ENCODE results near the gene CENPM.

Gene CENPM, protein sequence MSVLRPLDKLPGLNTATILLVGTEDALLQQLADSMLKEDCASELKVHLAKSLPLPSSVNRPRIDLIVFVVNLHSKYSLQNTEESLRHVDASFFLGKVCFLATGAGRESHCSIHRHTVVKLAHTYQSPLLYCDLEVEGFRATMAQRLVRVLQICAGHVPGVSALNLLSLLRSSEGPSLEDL

DNA sequence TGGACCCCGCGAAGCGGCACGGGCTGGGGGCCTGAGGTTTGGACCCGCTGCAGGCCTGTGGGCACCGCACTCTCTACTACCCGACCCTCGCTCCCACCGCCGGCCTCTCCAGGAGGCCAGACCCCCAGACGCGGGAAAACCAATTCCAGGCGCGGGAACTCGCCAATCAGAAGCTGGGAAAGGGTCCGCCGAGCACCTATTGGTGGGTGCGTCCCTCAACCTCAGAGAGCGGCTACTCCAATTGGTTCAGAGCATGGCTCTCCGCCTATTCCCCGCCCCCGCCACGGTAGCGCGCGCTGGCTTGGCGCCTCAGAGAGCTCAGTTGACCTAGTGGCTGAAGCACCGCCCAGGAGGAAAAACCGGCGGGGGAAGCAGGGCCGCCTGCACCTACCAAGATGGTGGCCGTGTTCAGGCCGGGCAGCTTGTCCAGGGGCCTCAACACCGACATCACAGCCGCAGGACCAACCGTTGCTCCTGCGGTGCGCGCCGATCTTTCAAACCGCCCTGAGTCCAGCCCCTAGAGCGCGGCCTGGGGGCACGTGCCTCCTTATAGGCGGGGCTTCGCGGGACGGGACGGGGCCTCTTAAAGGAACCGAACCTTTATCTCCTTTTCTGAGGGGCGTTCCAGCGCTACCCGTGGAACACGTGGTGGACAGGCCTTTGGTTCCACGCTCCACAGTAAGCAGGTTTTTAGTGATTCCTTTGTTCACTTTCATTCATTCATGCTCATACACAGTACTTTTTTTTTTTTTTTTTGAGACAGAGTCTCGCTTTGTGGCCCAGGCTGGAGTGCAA lies at the start of gene CENPM:
Gene CENPM (minus strand): TSS at position 524 of the 795 bp plus-strand sequence. CDS start 76 bp downstream, at position 448.
- DNase-seq (ENCODE audit: low read depth), result peak; percentile 76

DNA sequence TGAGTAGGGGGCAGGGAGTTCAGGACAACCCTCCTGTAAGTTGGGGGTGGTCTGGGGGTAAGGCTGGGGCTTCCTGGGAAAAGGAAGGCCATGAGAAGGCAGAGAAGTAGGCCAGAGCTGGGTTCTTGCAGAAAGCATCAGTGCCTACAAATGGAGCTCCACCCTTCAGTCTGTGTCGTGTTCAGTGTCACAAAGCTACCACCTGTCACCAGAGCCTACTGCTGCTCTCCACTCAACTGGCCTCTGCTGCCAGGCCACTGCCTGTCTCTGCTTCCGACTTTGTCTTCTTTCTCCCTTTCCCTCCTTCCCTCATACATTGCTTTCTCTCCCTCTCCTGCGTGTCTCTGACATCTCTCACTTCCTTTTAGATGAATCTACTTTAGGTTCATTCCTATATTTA lies 48.3 kb upstream of the CENPM start:
- no peak for DNase-seq (ENCODE audit: low read depth)

DNA sequence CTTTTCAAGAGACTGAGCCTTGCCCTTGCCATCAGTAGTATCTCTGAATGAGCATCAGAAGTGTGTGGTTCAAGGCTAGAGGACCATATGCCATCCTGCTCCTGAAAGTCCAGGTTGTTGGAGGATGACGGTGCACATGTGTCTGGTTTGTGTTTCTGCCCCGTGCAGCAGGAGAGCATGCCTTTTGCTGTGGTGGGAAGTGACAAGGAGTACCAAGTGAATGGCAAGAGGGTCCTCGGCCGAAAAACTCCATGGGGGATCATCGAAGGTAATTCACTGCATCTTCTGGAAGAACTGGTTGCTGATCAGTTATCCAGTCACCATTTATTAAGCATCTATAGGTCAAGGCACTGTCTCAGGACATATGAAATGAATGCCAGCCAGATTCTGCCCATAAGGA lies 45.5 kb upstream of the CENPM start:
- DNase-seq (ENCODE audit: low read depth), result no peak

DNA sequence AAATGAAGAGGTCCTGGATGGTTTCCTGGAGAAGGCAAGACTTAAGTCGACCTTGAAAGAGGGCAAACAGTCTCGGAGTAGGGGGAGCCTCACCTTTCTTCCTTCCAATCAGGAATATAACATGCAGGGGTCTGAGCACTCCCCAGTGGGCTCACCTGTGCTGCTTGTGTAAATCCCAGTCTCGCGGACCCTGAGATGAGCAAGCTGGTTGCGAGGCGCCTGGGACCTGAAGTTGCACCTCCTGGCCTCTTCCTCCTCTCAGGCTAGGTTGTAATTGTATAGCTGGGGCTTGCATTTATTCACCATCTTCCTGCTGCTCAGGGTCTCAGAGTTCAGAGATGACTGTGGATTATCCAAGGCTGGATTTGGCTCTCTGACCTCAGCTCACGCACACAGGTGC lies 44.2 kb upstream of the CENPM start:
- no peak for DNase-seq (ENCODE audit: low read depth)

DNA sequence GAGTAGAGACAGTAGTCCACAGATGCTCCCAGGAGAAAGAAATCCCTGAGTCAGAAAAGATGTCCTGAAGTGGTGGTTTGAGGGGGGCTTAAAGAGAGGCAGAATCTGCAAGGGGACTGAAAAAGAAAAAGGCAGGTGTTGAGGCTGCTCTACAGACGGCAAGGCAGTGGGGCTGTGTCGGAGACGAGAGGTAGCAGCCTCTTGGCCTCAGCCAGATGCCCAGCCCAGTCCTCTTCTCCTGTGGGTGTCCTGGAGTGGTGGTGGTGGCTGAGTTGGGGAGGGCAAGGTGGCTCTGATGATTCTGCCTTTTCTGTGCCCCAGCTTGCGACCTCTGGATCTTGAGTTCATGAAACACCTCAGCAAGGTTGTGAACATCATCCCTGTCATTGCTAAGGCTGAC lies 42.3 kb upstream of the CENPM start:
- DNase-seq (ENCODE audit: low read depth), result no peak

DNA sequence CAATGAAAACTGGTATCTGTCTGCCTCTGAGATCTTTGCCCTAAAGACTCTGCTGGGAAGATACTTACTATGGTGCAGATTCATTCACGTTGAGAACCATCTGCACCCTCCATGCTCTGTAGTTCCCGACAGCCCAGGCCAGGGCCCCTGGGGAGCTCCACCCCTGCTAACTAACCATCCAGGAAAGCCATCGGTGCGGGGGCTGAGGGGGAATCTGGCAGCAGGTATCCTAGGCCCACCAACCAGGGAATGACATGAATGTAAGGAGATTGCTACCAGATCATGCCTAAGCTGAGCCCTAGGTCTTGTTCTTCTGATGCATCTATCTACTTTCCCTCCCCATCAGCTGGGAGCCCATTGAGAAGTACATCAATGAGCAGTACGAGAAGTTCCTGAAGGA lies 40.3 kb upstream of the CENPM start:
- no peak for DNase-seq (ENCODE audit: low read depth)

DNA sequence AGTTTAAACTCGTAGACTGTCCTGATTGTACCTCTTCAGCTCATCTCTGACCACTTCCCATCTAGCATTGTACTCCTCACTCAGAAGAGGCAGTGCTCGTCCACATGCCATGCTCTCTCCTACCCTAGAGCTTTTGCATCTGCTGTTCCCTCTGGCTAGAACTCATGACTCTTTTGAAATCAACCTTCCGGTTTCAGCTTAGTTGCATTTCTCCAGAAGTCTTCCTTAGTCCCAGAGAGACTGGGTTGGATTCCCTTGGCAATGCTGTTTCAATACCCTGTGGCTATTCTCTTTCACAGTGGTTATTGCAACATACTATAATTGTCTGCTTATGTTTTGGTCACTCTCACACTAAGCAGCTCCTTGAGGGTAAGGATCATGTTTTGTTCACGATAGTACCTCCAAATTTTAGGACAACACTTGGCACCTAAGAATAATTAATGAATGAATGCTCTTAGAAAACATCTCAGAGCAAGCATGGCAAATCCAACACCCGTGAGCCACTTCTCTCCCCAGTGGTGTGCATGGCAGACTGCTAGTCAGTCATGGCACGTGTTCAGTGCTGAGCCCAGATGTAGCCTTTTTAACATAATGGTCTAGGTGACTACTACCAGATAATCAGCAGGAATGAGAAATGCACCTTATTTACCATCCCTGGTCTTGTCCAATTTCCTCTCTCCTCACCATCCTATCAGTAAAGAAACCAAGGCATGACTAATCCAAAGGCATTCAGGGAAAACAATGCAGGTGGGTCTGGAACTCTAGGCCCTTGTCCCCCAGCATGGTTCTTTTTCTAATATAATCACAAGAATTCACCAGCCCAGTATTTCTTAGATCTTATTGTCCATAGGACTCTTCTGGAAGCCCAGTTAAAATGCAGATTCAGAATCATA lies 36.8 kb upstream of the CENPM start:
- DNase-seq (ENCODE audit: low read depth), result no peak

DNA sequence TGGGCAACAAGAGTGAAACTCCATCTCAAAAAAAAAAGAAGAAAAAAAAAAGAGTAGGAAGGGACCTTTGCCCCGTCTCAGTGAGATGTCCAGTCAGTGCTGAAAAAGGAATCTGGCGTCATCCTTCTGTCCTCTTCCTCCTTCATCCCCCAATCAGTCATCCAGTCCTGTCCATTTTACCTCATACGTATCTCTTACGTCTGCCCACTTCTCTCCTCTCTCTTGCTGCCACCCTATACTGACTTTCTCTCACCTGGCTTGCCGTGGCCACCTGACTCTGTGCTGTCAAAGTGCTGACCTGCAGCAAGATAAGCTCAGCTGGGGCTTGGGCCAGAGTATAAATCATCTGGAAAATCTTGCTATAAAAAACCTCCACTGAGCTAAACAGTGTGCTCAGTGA lies 35.9 kb upstream of the CENPM start:
- no peak for DNase-seq (ENCODE audit: low read depth)

DNA sequence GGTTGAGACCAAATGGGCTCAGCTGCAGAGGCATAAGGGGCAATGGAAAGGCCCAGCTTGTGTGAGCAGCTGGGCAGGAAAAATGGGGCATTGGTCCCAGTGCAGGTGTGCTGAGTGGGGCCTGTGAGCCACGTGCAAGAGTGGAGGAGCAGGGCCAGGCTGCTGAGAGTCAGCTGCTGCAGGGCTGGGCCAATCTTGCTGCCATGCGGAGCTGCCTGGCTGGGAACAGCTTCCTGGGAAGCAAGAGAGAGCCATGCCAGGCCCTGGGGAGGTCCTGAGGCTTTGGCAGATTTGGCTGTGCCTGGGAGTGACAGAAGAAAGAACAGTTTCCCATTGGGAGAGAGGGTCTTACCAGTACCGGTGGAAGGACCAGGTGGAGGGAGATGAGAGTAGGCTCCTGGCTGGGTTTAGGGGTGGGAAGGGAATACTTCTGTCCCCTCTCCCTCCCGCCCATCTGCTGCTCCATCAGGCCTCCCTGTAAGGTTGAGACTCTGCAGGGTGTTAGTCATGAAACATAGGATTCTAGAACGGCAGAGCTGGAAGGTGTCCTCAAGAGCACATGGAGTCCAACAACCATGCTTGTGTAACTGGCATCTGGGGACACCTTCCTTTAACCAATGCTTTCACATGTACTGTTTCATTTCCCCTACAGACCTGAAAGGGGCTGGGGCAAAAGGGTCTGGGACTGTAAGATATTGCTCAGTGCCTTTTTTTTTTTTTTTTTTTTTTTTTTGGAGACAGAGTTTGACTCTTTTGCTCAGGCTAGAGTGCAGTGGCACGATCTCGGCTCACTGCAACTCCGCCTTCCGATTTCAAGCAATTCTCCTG lies 32.7 kb upstream of the CENPM start:
- no peak for DNase-seq (ENCODE audit: low read depth)

DNA sequence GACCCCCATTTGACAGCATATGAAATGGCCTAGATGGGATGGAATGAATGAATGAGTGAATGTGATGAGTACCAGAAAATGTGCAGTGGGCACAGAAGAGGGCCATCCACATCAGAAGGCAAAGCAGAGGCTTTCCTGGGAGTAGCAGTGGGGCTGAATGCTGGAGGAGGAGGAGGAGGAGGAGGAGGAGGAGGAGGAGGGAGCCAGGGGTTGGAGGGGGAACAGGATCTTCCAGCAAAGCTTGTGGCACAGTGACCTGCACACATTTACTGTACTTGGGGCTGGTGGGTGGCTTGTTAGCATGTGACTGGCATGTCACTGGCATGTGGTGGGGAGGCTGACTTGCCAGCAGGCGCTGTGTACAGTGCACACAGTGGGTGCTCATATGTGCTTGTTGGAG lies 31.8 kb upstream of the CENPM start:
- no peak for DNase-seq (ENCODE audit: low read depth)

DNA sequence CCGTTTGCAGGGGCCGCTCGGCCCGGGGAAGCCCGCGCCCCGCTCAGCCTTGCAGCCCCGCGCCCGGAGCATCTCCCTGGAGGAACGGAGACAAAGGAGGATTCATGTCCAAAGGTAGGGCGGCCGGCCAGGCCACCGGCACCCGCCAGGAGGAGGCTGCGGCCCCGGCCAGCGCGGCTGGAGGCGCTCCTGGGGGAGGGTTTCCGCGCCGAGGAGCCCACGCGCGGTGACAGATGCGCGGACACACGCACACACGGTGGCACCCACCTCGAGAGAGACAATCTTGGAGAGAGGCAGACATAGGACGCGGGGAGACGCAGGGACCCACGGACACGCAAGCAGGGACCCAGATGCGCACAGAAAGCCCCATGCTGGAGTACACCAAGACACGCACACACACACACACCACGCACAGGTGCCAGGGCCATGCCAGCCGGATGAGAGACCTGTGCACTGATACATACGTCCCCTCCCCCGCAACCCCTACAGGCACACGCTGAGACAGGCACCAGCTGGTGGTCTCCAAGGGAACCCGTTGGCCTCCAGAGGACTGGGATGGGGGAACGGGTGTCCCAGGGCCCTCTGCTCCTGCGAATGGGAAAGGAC lies 30.1 kb upstream of the CENPM start:
- DNase-seq (ENCODE audit: low read depth), result no peak

DNA sequence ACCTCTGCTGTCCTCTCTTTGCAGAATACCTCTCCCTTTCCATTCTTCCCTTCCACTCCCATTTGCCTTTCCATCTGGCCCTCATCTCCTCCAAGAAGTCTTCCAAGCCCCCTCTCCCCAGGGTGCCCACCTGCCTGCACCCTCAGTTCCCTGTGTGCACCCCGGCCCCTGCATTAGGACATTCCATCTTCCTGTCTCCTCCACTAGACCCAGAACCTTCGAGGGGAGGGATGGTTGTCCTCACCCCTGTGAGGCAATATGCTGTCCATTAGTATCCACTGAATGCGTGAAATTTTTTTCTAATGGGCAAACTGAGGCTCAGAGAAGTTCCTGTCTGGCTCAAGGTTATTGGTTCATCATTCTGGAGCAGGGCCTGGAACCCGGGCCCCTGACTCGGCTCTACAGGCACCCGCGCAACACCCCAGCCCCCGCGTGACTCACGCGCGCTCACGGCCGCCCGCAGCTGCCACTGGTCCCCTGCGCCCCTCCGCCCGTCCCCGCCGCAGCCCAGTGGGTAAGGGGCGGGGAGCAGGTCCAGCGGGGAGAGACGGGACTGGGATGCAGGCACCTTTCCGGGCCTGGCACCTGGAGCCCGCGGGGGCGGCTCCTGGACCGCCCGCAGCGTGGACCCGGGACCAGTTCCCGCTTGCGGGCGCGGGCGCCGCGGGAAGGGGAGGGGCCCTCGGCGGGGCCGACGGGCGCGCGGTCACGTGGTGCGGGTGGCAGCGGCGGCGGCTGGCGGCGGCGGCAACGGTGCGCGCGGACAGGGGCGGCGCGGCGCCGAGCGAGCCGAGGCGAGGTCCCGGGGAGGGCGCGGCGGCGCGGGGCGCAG lies 29.3 kb upstream of the CENPM start:
- peak; percentile 25 for DNase-seq (ENCODE audit: low read depth)

DNA sequence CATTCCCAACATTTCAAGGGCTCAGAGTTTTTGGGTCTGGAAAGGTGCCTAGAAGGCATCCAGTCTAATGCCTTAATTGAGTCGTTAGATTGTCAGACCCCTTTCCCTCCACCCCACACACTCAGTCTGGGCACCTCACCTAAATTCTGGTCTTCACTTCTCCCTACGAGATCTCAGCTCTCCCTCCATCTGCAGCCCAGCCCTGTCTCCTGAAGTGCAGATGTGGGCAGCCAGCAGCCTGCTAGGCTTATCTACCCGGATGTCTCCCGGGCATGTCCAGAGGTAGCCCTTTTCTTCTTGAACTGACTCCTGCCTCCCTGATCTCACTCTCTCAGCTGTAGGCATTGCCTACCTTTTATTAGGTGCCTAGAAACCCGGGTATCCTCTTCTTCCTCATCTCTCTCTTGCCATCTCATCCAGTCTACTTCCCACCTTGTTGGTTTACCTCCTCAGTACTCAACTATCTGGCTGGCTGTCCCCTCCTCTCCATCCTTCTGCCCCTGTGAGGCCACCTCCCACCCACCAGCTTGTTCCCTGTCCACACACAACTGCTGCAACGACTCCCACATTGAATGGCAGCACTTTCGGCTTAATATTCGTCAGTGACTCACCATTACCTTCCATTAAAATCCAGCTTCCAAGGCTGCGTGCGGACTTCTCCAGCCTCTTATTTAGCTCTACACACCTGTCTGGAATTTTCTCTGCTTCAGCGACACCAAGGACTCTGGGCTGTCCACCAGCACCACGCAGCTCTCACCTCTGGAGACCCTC lies 28.5 kb upstream of the CENPM start:
- DNase-seq (ENCODE audit: low read depth), result no peak

DNA sequence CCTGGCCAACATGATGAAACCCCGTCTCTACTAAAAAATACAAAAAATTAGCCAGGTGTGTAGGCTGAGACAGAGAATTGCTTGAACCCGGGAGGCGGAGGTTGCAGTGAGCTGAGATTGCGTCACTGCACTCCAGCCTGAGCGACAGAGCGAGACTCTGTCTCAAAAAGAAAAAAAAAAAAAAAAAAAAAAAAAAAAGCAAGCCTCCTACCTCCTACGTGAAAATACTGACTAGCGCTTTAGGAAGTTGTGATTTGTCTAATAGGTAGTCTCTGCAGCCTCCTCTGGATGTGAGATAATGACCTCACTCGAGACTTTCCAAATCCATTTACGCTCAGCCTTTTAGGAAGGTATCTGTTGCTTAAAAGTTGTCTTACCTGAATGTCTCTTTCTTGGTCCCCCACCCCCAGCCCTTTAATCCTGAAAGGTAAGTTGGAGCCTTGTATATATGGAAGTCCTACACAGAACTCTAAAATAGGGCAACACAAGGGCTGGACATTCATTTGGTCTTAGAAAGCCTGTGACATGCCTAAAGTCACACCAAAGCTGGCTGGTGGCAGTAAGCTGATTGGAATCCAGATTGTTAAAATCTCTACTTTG lies 27.8 kb upstream of the CENPM start:
- no peak for DNase-seq (ENCODE audit: low read depth)

DNA sequence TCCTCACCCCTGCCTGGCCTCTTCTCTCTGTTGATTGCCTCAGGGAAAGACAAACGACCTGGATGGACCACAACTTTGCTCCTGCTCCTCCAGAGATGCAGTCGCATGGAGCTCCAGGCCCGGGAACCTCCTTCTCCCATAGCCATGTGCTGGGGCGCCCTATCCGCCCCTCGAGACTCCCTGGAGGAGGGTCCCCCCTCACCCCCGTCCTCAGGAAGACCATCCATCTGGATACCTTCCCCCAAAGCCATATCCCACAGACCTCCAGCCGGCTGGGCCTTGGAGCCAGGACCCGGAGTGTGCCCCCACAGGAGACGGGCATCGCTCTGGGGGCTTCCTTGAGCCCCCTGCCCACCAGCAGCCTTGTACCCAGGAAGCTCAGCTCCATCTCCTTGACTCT lies 24.5 kb upstream of the CENPM start:
- no peak for DNase-seq (ENCODE audit: low read depth)

DNA sequence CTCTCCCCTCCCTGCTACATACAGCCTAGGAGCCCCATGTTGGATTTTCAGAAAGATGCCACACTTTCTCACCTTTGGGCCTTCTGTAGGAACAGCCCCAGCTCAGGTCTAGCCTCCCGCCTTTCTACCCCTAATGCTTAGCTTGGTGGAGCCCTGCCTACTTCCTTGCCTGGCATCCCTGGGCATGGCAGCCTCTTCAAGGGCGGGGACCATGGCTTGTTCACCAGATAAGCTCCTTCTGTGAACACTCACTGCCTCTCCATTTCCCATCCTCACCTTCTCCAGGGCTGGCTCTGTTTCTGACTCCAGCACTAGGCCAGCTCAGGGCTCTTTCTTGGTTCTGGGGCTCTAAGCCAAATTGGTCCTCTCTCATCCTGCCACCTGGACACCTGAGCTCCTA lies 23.6 kb upstream of the CENPM start:
- DNase-seq (ENCODE audit: low read depth), result no peak

DNA sequence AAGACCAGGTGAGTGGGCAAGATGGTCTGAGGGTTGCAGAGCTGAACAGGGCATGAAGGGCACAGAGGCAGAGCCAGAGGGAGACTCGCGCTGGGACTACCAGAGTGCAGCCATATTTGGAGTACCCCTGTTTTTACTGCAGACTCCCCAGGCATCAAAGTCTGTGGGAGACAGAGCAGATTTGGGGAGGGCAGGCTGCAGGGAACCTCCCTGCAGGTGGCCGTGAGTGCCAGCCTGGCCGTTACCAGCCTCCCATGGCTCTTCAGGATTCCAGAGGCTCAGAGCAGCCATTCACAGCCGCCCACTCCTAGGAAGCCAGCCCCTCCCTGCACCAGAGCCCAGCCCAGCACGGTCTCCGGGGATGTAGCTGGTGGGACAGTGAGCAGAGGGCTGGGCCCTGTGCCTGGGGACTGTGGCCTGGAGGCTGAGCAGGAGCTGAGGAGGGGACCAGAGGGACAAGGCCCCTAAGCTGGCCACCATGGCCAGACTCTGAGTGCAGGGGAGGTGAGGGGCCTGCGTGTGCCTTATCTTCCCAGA lies 22.2 kb upstream of the CENPM start, which contains the start of gene SEPTIN3:
Gene SEPTIN3 (plus strand): TSS at position 334 of the 537 bp plus-strand sequence. CDS start 2,050 bp downstream, outside the sequence.
- DNase-seq (ENCODE audit: low read depth), result no peak

DNA sequence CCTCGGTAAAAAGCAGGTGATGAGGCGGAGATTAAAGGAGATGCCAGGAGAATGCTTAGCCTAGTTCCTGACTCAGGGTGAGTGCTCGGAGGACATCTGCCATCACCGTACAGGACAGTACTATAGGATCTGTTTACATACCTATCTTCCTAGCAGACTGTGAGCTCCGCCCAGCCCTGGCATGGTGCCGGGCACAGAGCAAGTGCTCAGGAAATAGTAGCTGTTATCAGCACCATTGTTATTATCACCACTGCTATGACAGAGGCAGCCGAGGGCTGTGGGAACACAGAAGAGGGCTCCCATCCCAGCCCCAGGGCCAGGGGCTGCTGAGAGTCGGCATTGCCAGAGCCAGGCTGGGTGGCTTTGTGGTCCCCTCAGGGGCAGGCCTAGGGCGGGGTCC lies 21.6 kb upstream of the CENPM start:
- no peak for DNase-seq (ENCODE audit: low read depth)
